ENCODE measurements around the gene ERP27.

Gene ERP27

GRCh38 chr12:14938301-14938700 is at the start of gene ERP27:
Gene ERP27, minus strand, starts transcription at chr12:14938537. Its CDS starts 29 bp downstream, at chr12:14938508.
- DNase-seq, result no peak

DNA sequence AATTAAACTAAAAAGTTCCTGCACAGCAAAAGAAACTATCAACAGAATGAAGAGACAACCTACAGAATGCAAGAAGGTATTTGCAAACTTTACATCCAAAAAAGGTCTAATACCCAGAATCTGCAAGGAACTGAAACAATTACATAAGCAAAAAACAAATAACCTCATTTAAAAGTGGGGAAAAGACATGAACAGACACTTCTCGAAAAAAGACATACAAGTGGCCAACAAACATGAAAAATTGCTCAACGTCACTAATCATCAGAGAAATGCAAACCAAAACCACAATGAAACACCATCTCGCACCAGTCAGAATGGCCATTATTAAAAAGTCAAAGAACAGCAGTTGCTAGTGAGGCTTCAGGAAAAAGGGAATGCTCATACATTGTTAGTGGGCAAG is 49.7 kb upstream of the ERP27 start:
- DNase-seq, result no peak

DNA sequence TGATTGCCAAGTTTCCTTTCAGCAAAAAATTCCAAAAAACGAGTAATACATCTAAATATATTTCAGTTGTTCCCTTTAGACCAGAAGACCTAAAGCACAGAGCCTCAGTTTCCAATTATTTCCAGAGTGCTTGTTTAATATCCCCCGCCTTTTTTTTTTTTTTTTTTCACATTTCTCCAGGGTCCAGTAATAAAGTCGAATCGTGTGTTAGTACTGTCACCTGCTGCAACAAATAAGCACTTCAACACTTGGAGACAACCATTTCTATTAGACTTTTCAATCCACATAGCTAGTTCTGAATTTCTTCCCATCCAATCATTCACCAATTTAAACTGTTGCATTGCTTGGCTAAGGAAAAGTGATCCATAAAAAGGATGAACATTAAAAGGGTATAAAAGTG is 48.1 kb upstream of the ERP27 start:
- DNase-seq, result no peak

DNA sequence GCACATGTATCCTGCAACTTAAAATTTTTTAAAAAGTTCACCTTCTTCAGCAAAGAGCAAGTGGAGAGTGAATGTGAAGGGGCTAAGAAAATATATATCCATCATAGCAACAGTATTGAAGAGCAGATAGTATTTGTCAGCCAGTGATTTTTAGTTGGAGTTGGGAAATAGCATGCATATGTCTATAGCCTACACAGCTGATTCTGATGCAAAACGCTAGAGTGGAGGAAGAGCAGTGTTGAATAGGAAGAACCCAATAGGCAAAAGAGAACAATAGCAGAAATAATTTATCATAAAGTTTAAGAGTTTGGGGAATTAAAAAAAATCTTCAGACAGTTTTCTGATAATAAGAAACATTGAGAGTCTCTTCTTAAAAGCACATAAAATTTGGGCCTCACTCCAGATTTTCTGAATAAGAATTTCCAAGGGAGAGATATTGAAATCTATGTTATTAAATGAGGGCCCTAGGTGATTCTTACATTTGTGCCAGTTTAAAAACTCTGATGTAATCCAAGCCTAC is 46.5 kb upstream of the ERP27 start:
- DNase-seq, result no peak

DNA sequence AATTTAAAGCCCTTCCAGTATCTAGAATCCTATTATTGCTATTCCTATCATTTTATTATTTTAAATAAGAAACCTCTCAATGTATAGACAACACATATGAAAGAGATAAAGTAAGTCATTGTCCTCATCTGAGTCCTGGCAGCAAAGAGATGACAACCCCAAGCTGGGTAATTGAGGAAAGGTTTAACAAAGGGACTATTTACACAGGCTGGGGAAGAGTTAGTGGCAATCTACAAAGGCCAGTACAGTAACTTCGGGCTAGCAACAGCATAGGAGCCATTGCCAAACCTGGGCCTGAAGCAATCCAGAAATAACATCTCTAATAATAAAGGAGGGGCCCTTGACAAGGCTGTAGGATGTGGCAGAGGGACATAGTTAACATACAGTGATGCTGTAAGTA is 45.7 kb upstream of the ERP27 start:
- no peak for DNase-seq

- DNase-seq, result no peak
Observed at GRCh38 chr12:14982991-14983390, 44.7 kb upstream of the ERP27 start.

DNA sequence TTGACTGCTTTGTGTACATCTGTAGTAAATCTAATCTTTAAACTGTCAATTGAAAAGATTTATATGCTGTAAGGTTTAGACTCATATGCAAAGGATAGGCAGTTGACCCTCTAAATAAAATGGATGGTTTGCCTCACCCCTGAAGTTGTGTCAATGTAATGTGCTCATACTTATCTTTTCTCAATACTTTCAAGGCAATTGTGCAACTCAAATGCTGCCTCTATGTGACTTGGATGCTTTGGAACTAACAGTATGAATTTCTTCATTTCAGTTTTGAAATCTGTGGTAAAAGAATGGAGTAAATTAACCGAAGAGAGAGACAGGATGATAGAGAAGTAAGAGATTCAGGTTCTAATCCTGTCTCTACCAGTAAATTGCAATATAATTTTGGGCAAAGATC is 44.2 kb upstream of the ERP27 start:
- DNase-seq, result no peak

GRCh38 chr12:14981049-14981448 is 42.7 kb upstream of the ERP27 start:
- DNase-seq, result no peak

DNA sequence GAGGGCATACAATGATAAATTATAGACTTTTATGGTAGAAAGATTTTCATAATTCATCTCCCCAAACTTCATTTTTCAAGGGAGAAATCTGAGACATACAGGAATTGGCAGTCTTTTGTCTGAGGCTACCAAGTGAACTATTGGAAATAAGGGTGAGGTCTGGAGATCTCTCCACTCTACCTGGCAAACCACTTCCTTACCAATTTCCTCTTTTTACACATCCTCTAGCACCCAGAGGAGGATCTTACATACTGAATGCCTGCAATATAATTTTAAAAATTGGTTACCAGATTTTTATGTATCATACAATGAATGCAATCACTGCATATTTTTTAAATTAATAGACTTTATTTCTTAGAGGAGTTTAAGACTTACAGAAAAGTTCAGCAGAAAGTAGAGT is 41.1 kb upstream of the ERP27 start:
- no peak for DNase-seq

DNA sequence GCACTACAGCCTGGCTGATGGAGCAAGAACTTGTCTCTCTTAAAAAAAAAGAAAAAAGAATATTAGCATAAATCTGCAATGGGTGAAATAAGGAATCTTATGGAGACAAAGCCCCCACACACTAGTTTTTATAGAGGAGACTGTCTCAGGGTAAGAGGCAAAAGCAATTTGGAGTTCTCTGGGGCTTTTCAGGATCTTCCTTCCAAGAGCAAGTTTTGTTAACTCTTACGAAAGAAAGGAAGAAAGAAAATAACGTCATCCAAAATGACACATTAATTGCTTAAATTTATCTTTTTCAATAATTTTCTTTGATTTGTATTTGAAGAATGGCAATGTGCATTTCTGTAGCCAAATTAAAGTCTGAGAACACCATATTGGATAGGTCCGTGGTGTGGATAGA is 38.3 kb upstream of the ERP27 start:
- no peak for DNase-seq

- DNase-seq, result no peak
Observed at GRCh38 chr12:14975457-14975856, 37.1 kb upstream of the ERP27 start.

DNA sequence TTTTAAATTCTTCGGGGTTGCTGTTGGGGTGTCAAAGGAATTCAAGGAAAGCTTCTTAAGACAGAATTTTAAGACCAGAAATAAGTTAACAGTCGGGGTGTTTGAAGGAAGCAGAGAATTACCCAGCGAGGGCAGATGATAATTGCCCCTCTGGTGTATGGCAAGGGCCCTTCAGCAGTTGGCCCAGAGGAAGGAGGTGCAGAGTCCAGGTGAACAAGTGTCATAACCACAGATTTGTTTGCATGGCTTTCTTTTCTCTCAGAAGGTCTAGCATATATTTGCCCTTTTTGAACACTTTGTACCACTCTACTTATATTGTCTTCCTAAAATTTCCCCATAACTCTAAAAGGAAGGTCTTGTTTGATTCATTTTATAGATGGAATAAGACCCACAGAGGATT is 36.3 kb upstream of the ERP27 start:
- DNase-seq, result no peak

- no peak for DNase-seq
Observed at GRCh38 chr12:14972816-14973215, 34.5 kb upstream of the ERP27 start, which contains the start of gene PDE6H. Gene PDE6H, plus strand, starts transcription at chr12:14973042. Its CDS starts 4,971 bp downstream, at chr12:14978013.

- DNase-seq, result no peak
Observed at GRCh38 chr12:14970473-14970872, 32.1 kb upstream of the ERP27 start.

- no peak for DNase-seq
Observed at GRCh38 chr12:14968478-14968877, 30.1 kb upstream of the ERP27 start.

DNA sequence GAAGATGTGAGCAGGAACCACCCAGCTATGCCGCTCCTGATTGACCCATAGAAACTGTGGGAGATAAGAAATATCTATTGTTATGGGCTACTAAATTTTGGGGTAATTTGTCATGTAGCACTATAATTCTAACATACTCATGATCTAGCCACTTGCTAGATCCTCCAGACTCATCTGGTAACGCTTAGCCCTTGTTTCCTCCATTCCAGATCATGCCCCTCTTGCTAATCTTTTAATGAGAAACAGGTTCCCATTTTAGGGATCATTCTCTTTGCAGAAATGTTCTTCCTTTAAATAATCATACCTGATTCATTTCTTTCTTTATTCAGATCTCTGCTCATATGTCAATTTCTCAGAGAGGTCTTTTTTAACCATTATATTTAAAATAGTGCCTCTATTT is 26.9 kb upstream of the ERP27 start:
- DNase-seq, result no peak

- no peak for DNase-seq
Observed at GRCh38 chr12:14964406-14964805, 26.1 kb upstream of the ERP27 start.

DNA sequence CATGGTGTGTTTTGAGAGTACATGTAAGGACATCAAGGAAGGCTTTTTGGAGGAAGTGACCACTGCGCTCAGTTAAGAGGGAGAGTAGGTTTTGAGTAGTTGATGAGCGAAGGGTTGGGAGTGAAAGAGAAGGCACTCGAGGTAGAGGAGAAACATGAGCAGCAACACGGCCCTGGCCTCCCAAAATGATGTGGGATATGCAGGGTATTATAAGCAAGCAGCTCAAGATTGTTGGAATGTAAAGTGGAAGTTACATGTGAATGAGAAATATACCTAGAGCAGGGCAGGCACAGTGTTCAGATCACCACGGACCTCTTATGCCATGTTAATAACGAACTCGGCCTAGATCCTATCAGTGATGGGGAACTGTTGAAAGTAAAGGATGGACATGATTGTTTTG is 25.2 kb upstream of the ERP27 start:
- no peak for DNase-seq

DNA sequence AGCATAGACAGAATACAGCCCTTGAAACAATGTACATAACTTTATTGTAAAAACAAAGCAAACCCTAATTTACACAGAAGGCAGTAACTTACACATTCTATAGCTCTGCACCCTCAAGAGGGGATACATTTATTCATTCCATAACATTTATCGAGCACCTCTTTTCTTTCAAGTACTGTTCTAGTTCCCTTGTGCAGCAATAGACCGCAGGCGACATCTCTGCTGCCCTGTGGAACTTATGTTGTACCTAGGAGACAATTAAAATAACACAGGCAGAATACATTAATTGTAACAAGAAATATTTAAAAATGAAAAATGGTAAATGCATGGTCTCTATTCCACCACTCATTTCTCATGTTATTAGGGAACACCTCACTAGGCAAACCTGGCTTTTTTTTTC is 24.5 kb upstream of the ERP27 start:
- no peak for DNase-seq

- DNase-seq, result no peak
Observed at GRCh38 chr12:14962153-14962539, 23.8 kb upstream of the ERP27 start.

- DNase-seq, result no peak
Observed at GRCh38 chr12:14961466-14962152, 23.3 kb upstream of the ERP27 start, which contains the start of gene ARHGDIB. Gene ARHGDIB, minus strand, starts transcription at chr12:14961601. Its CDS starts 10,889 bp downstream, at chr12:14950712.

GRCh38 chr12:14960548-14961465 is 22.5 kb upstream of the ERP27 start:
- DNase-seq, result no peak

- no peak for DNase-seq
Observed at GRCh38 chr12:14959916-14960496, 21.7 kb upstream of the ERP27 start.

GRCh38 chr12:14959463-14959862 is 21.1 kb upstream of the ERP27 start:
- DNase-seq, result no peak
